MM.1S (cell line): Measurements from ENCODE around the gene ANKRD44.

ENCODE experiments used
- EZH2 ChIP-seq: fragments of 300-600 bp; sonication (generic); optimal IDR thresholded peaks from 2 replicates; pipeline ENCODE3; 2017; ENCODE audit warnings: low read depth, mild to moderate bottlenecking, antibody characterized with exemption, low read length, mixed read lengths
- TF ChIP-seq, protein P1 (sequence below): fragments of 300-600 bp; sonication (generic); IDR thresholded peaks from 2 replicates; pipeline ENCODE4 v1.5.1; 2016; ENCODE audit warnings: antibody characterized with exemption, low read length, mixed read lengths

DNA sequence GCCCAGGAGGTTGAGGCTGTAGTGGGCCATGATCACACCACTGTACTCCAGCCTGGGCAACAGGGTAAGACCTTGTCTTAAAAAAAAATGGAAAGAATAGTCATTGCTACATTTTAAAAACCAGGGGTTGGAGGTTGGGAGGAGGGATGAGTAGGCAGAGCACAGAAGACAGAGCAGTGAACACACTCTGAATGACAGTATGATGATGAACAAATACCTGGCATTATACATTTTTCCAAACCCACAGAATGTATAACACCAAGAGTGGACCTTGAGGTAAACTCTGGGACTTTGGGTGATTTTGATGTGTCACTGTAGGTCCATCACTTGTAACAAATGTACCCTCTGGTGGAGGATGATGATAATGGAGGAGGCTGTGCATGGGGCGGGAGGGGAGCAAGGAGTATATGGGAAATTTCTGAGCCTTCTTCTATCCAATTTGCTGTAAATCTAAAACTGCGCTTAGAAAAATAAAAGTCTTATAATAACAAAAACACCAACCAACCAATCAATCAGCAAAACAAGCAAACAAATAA lies 272.6 kb downstream of the ANKRD44 start:
- TF ChIP-seq, protein P1, sequence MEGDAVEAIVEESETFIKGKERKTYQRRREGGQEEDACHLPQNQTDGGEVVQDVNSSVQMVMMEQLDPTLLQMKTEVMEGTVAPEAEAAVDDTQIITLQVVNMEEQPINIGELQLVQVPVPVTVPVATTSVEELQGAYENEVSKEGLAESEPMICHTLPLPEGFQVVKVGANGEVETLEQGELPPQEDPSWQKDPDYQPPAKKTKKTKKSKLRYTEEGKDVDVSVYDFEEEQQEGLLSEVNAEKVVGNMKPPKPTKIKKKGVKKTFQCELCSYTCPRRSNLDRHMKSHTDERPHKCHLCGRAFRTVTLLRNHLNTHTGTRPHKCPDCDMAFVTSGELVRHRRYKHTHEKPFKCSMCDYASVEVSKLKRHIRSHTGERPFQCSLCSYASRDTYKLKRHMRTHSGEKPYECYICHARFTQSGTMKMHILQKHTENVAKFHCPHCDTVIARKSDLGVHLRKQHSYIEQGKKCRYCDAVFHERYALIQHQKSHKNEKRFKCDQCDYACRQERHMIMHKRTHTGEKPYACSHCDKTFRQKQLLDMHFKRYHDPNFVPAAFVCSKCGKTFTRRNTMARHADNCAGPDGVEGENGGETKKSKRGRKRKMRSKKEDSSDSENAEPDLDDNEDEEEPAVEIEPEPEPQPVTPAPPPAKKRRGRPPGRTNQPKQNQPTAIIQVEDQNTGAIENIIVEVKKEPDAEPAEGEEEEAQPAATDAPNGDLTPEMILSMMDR: no peak
- no peak for TF ChIP-seq EZH2
